ENCODE data around the gene DPPA2. TPM values are rescaled to one million over a fixed set of nuclear protein-coding genes. Genes with fewer than 3 reads are reported as not detected.

The DPPA2 gene
- total and polyA plus RNA-seq, 4 donors, result not detected

DNA sequence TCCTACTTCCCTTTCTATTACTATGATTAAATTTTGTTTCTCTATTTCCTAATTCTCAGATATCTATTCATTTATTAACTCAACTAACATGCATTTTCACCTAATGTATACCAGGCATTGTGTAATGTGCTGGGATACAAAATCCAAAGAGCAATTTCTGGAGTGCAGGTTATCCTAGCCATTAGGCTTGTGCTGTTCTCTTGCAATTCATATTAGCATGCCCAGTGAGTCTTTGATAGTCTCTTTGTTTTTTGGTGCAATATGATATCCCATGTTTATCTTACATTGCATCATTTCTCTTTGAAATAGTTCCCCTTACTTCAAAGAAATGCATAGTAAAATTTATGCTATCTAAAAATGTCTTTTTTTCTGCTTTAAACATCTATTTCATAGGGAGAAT lies 34.9 kb upstream of the DPPA2 start:
- no peaks in the 10 kb centered on the region for H3K27me3 ChIP-seq (ENCODE audit: control insufficient read depth in 1 of 2, insufficient read depth in 2 of 2, low read length in 1 of 2)
- H3K36me3 ChIP-seq (ENCODE audit: control insufficient read depth in 1 of 2, insufficient read depth in 2 of 2, low read length in 1 of 2), result no peaks in the 10 kb centered on the region
- H3K9me3 ChIP-seq (ENCODE audit: control insufficient read depth, low read length), result no peaks in the 10 kb centered on the region
- no peak overlapping the region for H3K4me3 ChIP-seq (ENCODE audit: low read length in 2 of 2)
- H3K4me1 ChIP-seq (ENCODE audit: control insufficient read depth in 1 of 2, insufficient read depth in 2 of 2, low read length in 2 of 2), result no peaks in the 10 kb centered on the region
- no peak overlapping the region for H3K27ac ChIP-seq (ENCODE audit: low read depth in 1 of 2, low read length in 2 of 2)
- intact Hi-C loops (cut with DNase I), result no loop called here
- DNase-seq, result no peak
- ATAC-seq (ENCODE audit: low FRiP score), result no peak

GRCh38 chr3:109346770-109347295 lies 30.5 kb upstream of the DPPA2 start:
- no peak overlapping the region for H3K27ac ChIP-seq (ENCODE audit: low read depth in 1 of 2, low read length in 2 of 2)
- no peak for ATAC-seq (ENCODE audit: low FRiP score)
- no peaks in the 10 kb centered on the region for H3K36me3 ChIP-seq (ENCODE audit: control insufficient read depth in 1 of 2, insufficient read depth in 2 of 2, low read length in 1 of 2)
- intact Hi-C loops (cut with DNase I), result no loop called here
- DNase-seq, result no peak
- H3K9me3 ChIP-seq (ENCODE audit: control insufficient read depth, low read length), result peaks cover 2% of the 10 kb centered on the region
- H3K4me3 ChIP-seq (ENCODE audit: low read length in 2 of 2), result no peak overlapping the region
- H3K27me3 ChIP-seq (ENCODE audit: control insufficient read depth in 1 of 2, insufficient read depth in 2 of 2, low read length in 1 of 2), result no peaks in the 10 kb centered on the region
- no peaks in the 10 kb centered on the region for H3K4me1 ChIP-seq (ENCODE audit: control insufficient read depth in 1 of 2, insufficient read depth in 2 of 2, low read length in 2 of 2)
- 81 to 82% methylated on average over 3 of the region's 3 CpGs for WGBS, 2 donors

DNA sequence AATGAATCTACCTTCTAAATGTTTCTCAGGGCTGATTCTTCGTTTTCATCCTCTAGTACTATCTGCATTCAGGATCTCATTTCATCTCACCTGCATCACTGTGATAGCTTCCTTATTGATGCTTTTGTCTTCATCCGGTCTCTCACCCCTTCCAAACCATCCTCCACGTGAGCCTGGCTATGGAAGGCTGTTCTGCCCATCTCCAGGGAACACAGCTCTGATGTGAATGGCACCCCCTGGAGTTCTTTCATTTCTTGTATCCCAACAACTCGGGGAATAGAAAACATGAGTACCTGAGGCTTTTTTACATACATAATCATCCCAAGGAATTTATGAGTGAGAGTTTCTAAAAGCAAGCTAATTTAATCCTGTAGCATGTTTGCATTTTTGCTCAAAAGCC lies 29.8 kb upstream of the DPPA2 start:
- 48 to 54% methylated on average over 4 of the region's 4 CpGs for WGBS, 2 donors
- Histone ChIP-seq H3K4me1 (ENCODE audit: control insufficient read depth in 1 of 2, insufficient read depth in 2 of 2, low read length in 2 of 2) (no peaks in the 10 kb centered on the region), H3K27ac (ENCODE audit: low read depth in 1 of 2, low read length in 2 of 2) (no peak overlapping the region), H3K9me3 (ENCODE audit: control insufficient read depth, low read length) (peaks cover 2% of the 10 kb centered on the region), H3K4me3 (ENCODE audit: low read length in 2 of 2) (no peak overlapping the region), H3K36me3 (ENCODE audit: control insufficient read depth in 1 of 2, insufficient read depth in 2 of 2, low read length in 1 of 2) (no peaks in the 10 kb centered on the region), H3K27me3 (ENCODE audit: control insufficient read depth in 1 of 2, insufficient read depth in 2 of 2, low read length in 1 of 2) (no peaks in the 10 kb centered on the region)
- DNase-seq, result no peak
- ATAC-seq (ENCODE audit: low FRiP score), result no peak
- intact Hi-C loops (cut with DNase I), result no loop called here

- H3K36me3 ChIP-seq (ENCODE audit: control insufficient read depth in 1 of 2, insufficient read depth in 2 of 2, low read length in 1 of 2), result no peaks in the 10 kb centered on the region
- no peak overlapping the region for H3K27ac ChIP-seq (ENCODE audit: low read depth in 1 of 2, low read length in 2 of 2)
- no peaks in the 10 kb centered on the region for H3K4me1 ChIP-seq (ENCODE audit: control insufficient read depth in 1 of 2, insufficient read depth in 2 of 2, low read length in 2 of 2)
- no peaks in the 10 kb centered on the region for H3K9me3 ChIP-seq (ENCODE audit: control insufficient read depth, low read length)
- no peak overlapping the region for H3K4me3 ChIP-seq (ENCODE audit: low read length in 2 of 2)
- no peak for ATAC-seq (ENCODE audit: low FRiP score)
- no peaks in the 10 kb centered on the region for H3K27me3 ChIP-seq (ENCODE audit: control insufficient read depth in 1 of 2, insufficient read depth in 2 of 2, low read length in 1 of 2)
- intact Hi-C loops (cut with DNase I), result no loop called here
- WGBS, 2 donors, result 51 to 55% methylated on average over 5 of the region's 5 CpGs
- DNase-seq, result no peak
These were observed 23.7 kb upstream of the DPPA2 start for GRCh38 chr3:109339714-109340648.

DNA sequence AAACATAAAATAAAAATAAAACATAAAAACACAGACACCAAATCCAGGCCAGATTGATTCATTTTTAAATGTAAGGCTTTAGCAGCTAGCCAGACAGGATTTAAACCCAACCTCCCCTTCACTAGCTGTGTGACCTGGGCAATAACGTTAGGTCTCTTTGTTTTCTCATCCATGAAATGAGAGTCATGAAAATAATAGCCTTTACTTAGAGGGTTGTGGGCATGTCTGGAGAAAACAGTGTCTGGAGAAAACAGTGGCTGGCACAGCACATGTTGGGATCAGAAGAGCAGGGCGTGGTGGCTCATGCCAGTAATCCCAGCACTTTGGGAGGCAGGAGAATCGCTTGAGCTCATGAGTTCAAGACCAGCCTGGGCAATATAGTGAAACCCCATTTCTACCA lies 22.9 kb upstream of the DPPA2 start:
- no peaks in the 10 kb centered on the region for H3K9me3 ChIP-seq (ENCODE audit: control insufficient read depth, low read length)
- H3K27ac ChIP-seq (ENCODE audit: low read depth in 1 of 2, low read length in 2 of 2), result no peak overlapping the region
- 57 to 58% methylated on average over 3 of the region's 3 CpGs for WGBS, 2 donors
- ATAC-seq (ENCODE audit: low FRiP score) (no peak), DNase-seq (no peak)
- no peaks in the 10 kb centered on the region for H3K4me1 ChIP-seq (ENCODE audit: control insufficient read depth in 1 of 2, insufficient read depth in 2 of 2, low read length in 2 of 2)
- no peak overlapping the region for H3K4me3 ChIP-seq (ENCODE audit: low read length in 2 of 2)
- intact Hi-C loops (cut with DNase I), result no loop called here
- no peaks in the 10 kb centered on the region for H3K36me3 ChIP-seq (ENCODE audit: control insufficient read depth in 1 of 2, insufficient read depth in 2 of 2, low read length in 1 of 2)
- no peaks in the 10 kb centered on the region for H3K27me3 ChIP-seq (ENCODE audit: control insufficient read depth in 1 of 2, insufficient read depth in 2 of 2, low read length in 1 of 2)

DNA sequence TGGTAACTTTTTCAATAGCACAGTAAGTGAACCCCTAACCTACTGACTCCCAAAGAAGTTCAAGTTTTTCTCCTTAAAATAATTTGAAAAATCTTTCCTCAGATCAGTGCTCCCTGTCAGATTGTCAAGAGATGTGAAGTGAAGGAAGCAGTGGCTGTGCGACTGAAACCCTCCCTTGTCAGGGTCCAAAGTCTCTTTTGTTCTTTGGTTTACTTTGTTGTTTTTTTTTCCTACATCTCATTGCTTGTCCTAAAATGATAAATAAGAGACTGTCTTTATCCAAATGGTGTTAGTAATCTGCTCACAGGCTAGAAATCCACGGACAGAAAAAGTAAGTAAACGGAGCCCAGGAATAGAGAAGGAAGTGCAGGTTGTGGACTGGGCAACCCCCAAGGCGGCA lies 22.0 kb upstream of the DPPA2 start:
- H3K4me1 ChIP-seq (ENCODE audit: control insufficient read depth in 1 of 2, insufficient read depth in 2 of 2, low read length in 2 of 2), result no peaks in the 10 kb centered on the region
- no peak for DNase-seq
- intact Hi-C loops (cut with DNase I), result no loop called here
- no peak for ATAC-seq (ENCODE audit: low FRiP score)
- no peak overlapping the region for H3K4me3 ChIP-seq (ENCODE audit: low read length in 2 of 2)
- no peaks in the 10 kb centered on the region for H3K9me3 ChIP-seq (ENCODE audit: control insufficient read depth, low read length)
- H3K36me3 ChIP-seq (ENCODE audit: control insufficient read depth in 1 of 2, insufficient read depth in 2 of 2, low read length in 1 of 2), result no peaks in the 10 kb centered on the region
- H3K27ac ChIP-seq (ENCODE audit: low read depth in 1 of 2, low read length in 2 of 2), result no peak overlapping the region
- no peaks in the 10 kb centered on the region for H3K27me3 ChIP-seq (ENCODE audit: control insufficient read depth in 1 of 2, insufficient read depth in 2 of 2, low read length in 1 of 2)
- 53 to 58% methylated on average over 4 of the region's 4 CpGs for WGBS, 2 donors

GRCh38 chr3:109337393-109337792 lies 21.1 kb upstream of the DPPA2 start, which contains the start of gene DPPA4:
Gene DPPA4 (minus strand): TSS chr3:109337546. CDS start chr3:109337517, 29 bp downstream.
- DNase-seq, result no peak

GRCh38 chr3:109336291-109336861 lies 20.1 kb upstream of the DPPA2 start:
- no peak overlapping the region for H3K27ac ChIP-seq (ENCODE audit: low read depth in 1 of 2, low read length in 2 of 2)
- ATAC-seq (ENCODE audit: low FRiP score) (no peak), DNase-seq (peak in 1 of 2 donors; percentile 58)
- WGBS, 2 donors, result 2 to 3% methylated on average over 17 of the region's 17 CpGs
- H3K36me3 ChIP-seq (ENCODE audit: control insufficient read depth in 1 of 2, insufficient read depth in 2 of 2, low read length in 1 of 2), result no peaks in the 10 kb centered on the region
- H3K27me3 ChIP-seq (ENCODE audit: control insufficient read depth in 1 of 2, insufficient read depth in 2 of 2, low read length in 1 of 2), result no peaks in the 10 kb centered on the region
- peak overlapping the region; percentile 66 to 67 for H3K4me3 ChIP-seq (ENCODE audit: low read length in 2 of 2)
- H3K4me1 ChIP-seq (ENCODE audit: control insufficient read depth in 1 of 2, insufficient read depth in 2 of 2, low read length in 2 of 2), result no peaks in the 10 kb centered on the region
- intact Hi-C loops (cut with DNase I), result no loop called here
- no peaks in the 10 kb centered on the region for H3K9me3 ChIP-seq (ENCODE audit: control insufficient read depth, low read length)

More at GRCh38 chr3:109337393-109337792, 21.1 kb upstream of the DPPA2 start, which contains the start of gene DPPA4:
- Histone ChIP-seq H3K27ac (ENCODE audit: low read depth in 1 of 2, low read length in 2 of 2) (no peak within 1 kb of the TSS), H3K4me3 (ENCODE audit: low read length in 2 of 2) (peak within 1 kb of the TSS; percentile 66 to 67), H3K27me3 (ENCODE audit: control insufficient read depth in 1 of 2, insufficient read depth in 2 of 2, low read length in 1 of 2) (no peaks in the 10 kb centered on the region), H3K4me1 (ENCODE audit: control insufficient read depth in 1 of 2, insufficient read depth in 2 of 2, low read length in 2 of 2) (no peaks in the 10 kb centered on the region), H3K9me3 (ENCODE audit: control insufficient read depth, low read length) (no peaks in the 10 kb centered on the region), H3K36me3 (ENCODE audit: control insufficient read depth in 1 of 2, insufficient read depth in 2 of 2, low read length in 1 of 2) (no peaks in the 10 kb centered on the region)
- 47 to 55% methylated on average over 5 of the region's 5 CpGs for WGBS, 2 donors
- intact Hi-C loops (cut with DNase I), result no loop called here
- ATAC-seq (ENCODE audit: low FRiP score), result no peak

Measured in aorta (tissue), 5 donors.